ENCODE results near the gene PCNT.
"Not testable (repeated sequence)": the region's sequence is repeated elsewhere in the genome, so short reads cannot be mapped to it uniquely, and the experiment has no call there.

Gene PCNT

GRCh38 chr21:46454634-46455390 is 130.9 kb downstream of the PCNT start:
- DNase-seq (ENCODE audit: low read depth), result no peak

GRCh38 chr21:46455575-46456385 is 131.8 kb downstream of the PCNT start:
- no peak for DNase-seq (ENCODE audit: low read depth)

GRCh38 chr21:46456750-46457149 is 132.8 kb downstream of the PCNT start:
- no peak for DNase-seq (ENCODE audit: low read depth)

- DNase-seq (ENCODE audit: low read depth), result no peak
These were observed 133.9 kb downstream of the PCNT start for GRCh38 chr21:46457801-46458314.

GRCh38 chr21:46458315-46459023 is 134.5 kb downstream of the PCNT start, which contains the start of gene DIP2A:
TSS of gene DIP2A (plus strand) at chr21:46458891. CDS start at chr21:46459132, 241 bp downstream.
- peak; percentile 90 for DNase-seq (ENCODE audit: low read depth)

GRCh38 chr21:46459024-46459355 is 135.0 kb downstream of the PCNT start:
- no peak for DNase-seq (ENCODE audit: low read depth)

GRCh38 chr21:46459356-46460112 is 135.6 kb downstream of the PCNT start:
- DNase-seq (ENCODE audit: low read depth), result no peak

- DNase-seq (ENCODE audit: low read depth), result no peak
These were observed 138.0 kb downstream of the PCNT start for GRCh38 chr21:46461909-46462308.

- DNase-seq (ENCODE audit: low read depth), result not testable (repeated sequence)
These were observed 141.2 kb downstream of the PCNT start for GRCh38 chr21:46465153-46465552.

GRCh38 chr21:46465651-46466050 is 141.7 kb downstream of the PCNT start:
- DNase-seq (ENCODE audit: low read depth), result no peak

GRCh38 chr21:46468108-46468774 is 144.3 kb downstream of the PCNT start:
- DNase-seq (ENCODE audit: low read depth), result no peak

- no peak for DNase-seq (ENCODE audit: low read depth)
These were observed 145.3 kb downstream of the PCNT start for GRCh38 chr21:46469275-46469674.

GRCh38 chr21:46471514-46471913 is 147.6 kb downstream of the PCNT start:
- no peak for DNase-seq (ENCODE audit: low read depth)

GRCh38 chr21:46472246-46472645 is 148.3 kb downstream of the PCNT start:
- no peak for DNase-seq (ENCODE audit: low read depth)

GRCh38 chr21:46474382-46474781 is 150.4 kb downstream of the PCNT start:
- DNase-seq (ENCODE audit: low read depth), result no peak

GRCh38 chr21:46475296-46475695 is 151.3 kb downstream of the PCNT start:
- no peak for DNase-seq (ENCODE audit: low read depth)

GRCh38 chr21:46477765-46478164 is 153.8 kb downstream of the PCNT start:
- DNase-seq (ENCODE audit: low read depth), result no peak

GRCh38 chr21:46478910-46479309 is 155.0 kb downstream of the PCNT start:
- DNase-seq (ENCODE audit: low read depth), result no peak

- DNase-seq (ENCODE audit: low read depth), result no peak
These were observed 156.5 kb downstream of the PCNT start for GRCh38 chr21:46480466-46480865.

GRCh38 chr21:46482225-46482845 is 158.4 kb downstream of the PCNT start:
- DNase-seq (ENCODE audit: low read depth), result no peak

- DNase-seq (ENCODE audit: low read depth), result no peak
These were observed 158.9 kb downstream of the PCNT start for GRCh38 chr21:46482846-46483231.

Data from T-helper 22 cell (primary cell).